OCI-LY1 (cell line): ENCODE results near the gene STARD7.
"Not testable (repeated sequence)": the region's sequence is repeated elsewhere in the genome, so short reads cannot be mapped to it uniquely, and the experiment has no call there.

ENCODE experiments used
- H2AFZ ChIP-seq: fragments of 200-600 bp; sonication (generic), shearing (Covaris generic); 2 replicates; pipeline ENCODE4 v1.6.0; 2014; ENCODE audit warnings: antibody characterized with exemption, mild to moderate bottlenecking, low read length
- H3F3A ChIP-seq: fragments of 200-600 bp; sonication (generic), shearing (Covaris generic); 2 replicates; pipeline ENCODE4 v1.6.0; 2014; ENCODE audit warnings: mild to moderate bottlenecking, antibody characterized with exemption, low read length, moderate library complexity; ENCODE audit not compliant: insufficient read depth
- H3K27ac ChIP-seq: fragments of 200-600 bp; sonication (generic); 2 replicates; pipeline ENCODE4 v1.5.1; 2014; ENCODE audit warnings: low read length, mixed run types, mild to moderate bottlenecking, low read depth; ENCODE audit not compliant: poor library complexity, severe bottlenecking
- H3K27me3 ChIP-seq: fragments of 200-600 bp; sonication (generic); 2 replicates; pipeline ENCODE4 v1.6.0; 2014; ENCODE audit warnings: antibody characterized with exemption, mild to moderate bottlenecking, low read length, moderate library complexity; ENCODE audit not compliant: insufficient read depth
- H3K36me3 ChIP-seq: fragments of 200-600 bp; sonication (generic); 2 replicates; pipeline ENCODE4 v1.6.1; 2014; ENCODE audit warnings: mild to moderate bottlenecking, antibody characterized with exemption, low read length, moderate library complexity, mixed read lengths; ENCODE audit not compliant: insufficient read depth
- H3K4me1 ChIP-seq: fragments of 200-600 bp; sonication (generic); 2 replicates; pipeline ENCODE4 v1.5.1; 2014; ENCODE audit warnings: mild to moderate bottlenecking, low read length, moderate library complexity; ENCODE audit not compliant: insufficient read depth, severe bottlenecking
- H3K4me2 ChIP-seq: fragments of 200-600 bp; sonication (generic), shearing (Covaris generic); 2 replicates; pipeline ENCODE4 v1.6.1; 2014; ENCODE audit warnings: low read length
- H3K4me3 ChIP-seq: fragments of 200-600 bp; sonication (generic); 2 replicates; pipeline ENCODE4 v1.5.1; 2014; ENCODE audit warnings: low read length, low read depth, mild to moderate bottlenecking, mixed read lengths; ENCODE audit not compliant: poor library complexity, severe bottlenecking
- H3K79me2 ChIP-seq: fragments of 200-600 bp; shearing (Covaris generic); 2 replicates; pipeline ENCODE4 v1.6.1; 2016; ENCODE audit warnings: mixed run types, low read length, mixed read lengths; ENCODE audit not compliant: insufficient read depth
- H3K9ac ChIP-seq: fragments of 200-600 bp; sonication (generic), shearing (Covaris generic); 2 replicates; pipeline ENCODE4 v1.6.1; 2014; ENCODE audit warnings: mild to moderate bottlenecking, low read length, mixed read lengths
- H3K9me2 ChIP-seq: fragments of 200-600 bp; sonication (generic), shearing (Covaris generic); 2 replicates; pipeline ENCODE4 v1.6.1; 2014; ENCODE audit warnings: low read depth, mild to moderate bottlenecking, low read length, mixed read lengths
- H3K9me3 ChIP-seq: fragments of 200-600 bp; shearing (Covaris generic); 2 replicates; pipeline ENCODE4 v1.6.1; 2014; ENCODE audit warnings: low read length, mixed read lengths
- H4K20me1 ChIP-seq: fragments of 200-600 bp; sonication (generic), shearing (Covaris generic); 2 replicates; pipeline ENCODE4 v1.6.0; 2016; ENCODE audit warnings: mild to moderate bottlenecking, low read length; ENCODE audit not compliant: insufficient read depth
- CTCF ChIP-seq: fragments of 200-600 bp; sonication (generic), shearing (Covaris generic); IDR thresholded peaks from 2 replicates; pipeline ENCODE4 v1.5.1; 2017; ENCODE audit warnings: mild to moderate bottlenecking, antibody characterized with exemption, low read length, moderate library complexity, mixed read lengths
- EZH2 ChIP-seq: fragments of 200-600 bp; sonication (generic), shearing (Covaris generic); IDR thresholded peaks from 2 replicates; pipeline ENCODE4 v1.8.0; 2017; ENCODE audit warnings: borderline replicate concordance, mixed run types, mild to moderate bottlenecking, antibody characterized with exemption, low read length, moderate library complexity, mixed read lengths

The STARD7 gene

GRCh38 chr2:96208143-96209010 is at the start of gene STARD7:
Gene STARD7 (minus strand): TSS chr2:96208827. CDS start chr2:96208434, 393 bp downstream.
- H3K27me3 ChIP-seq = no peaks in the 10 kb centered on the region
- peak within 1 kb of the TSS; percentile 90 for H3K9ac ChIP-seq
- H3K27ac ChIP-seq = peak within 1 kb of the TSS; percentile 92
- H3K4me2 ChIP-seq = peak within 1 kb of the TSS; percentile 95
- no peaks in the 10 kb centered on the region for H3K9me3 ChIP-seq
- peaks cover 76% of the 10 kb centered on the region for H3K4me1 ChIP-seq
- TF ChIP-seq EZH2 (no peak), CTCF (no peak)
- H2AFZ ChIP-seq = no peak within 1 kb of the TSS
- 0 out of 2 replicates have a peak, but pooled peaks cover 4% of the 10 kb centered on the region for H4K20me1 ChIP-seq
- peaks cover 47% of the 10 kb centered on the region for H3K79me2 ChIP-seq
- H3F3A ChIP-seq = no peaks in the 10 kb centered on the region
- peak within 1 kb of the TSS; percentile 96 for H3K4me3 ChIP-seq
- H3K36me3 ChIP-seq = peaks cover 33% of the 10 kb centered on the region
- no peaks in the 10 kb centered on the region for H3K9me2 ChIP-seq

- not testable (repeated sequence) for H4K20me1 ChIP-seq, H3K79me2 ChIP-seq, H3K27ac ChIP-seq, H3K4me2 ChIP-seq, H3K9me2 ChIP-seq, H2AFZ ChIP-seq, H3K9ac ChIP-seq, H3K27me3 ChIP-seq, H3K4me3 ChIP-seq, H3K9me3 ChIP-seq, H3F3A ChIP-seq
- peaks cover 36% of the 10 kb centered on the region for H3K4me1 ChIP-seq
- H3K36me3 ChIP-seq = peaks cover 55% of the 10 kb centered on the region
These were observed 49.1 kb upstream of the STARD7 start for GRCh38 chr2:96257744-96258143.

- Histone ChIP-seq H3K79me2 (no peaks in the 10 kb centered on the region), H3K36me3 (peaks cover 66% of the 10 kb centered on the region), H3K9me2 (no peaks in the 10 kb centered on the region), H3K27me3 (no peaks in the 10 kb centered on the region), H3K9ac (peak overlapping the region; percentile 16; the same call in 1 of the 2 replicates), H3K4me2 (no peak overlapping the region), H3K4me1 (peaks cover 36% of the 10 kb centered on the region), H4K20me1 (no peaks in the 10 kb centered on the region), H3F3A (no peaks in the 10 kb centered on the region), H2AFZ (no peak overlapping the region), H3K9me3 (no peaks in the 10 kb centered on the region), H3K4me3 (no peak overlapping the region), H3K27ac (peak overlapping the region; percentile 51)
- TF ChIP-seq EZH2 (no peak), CTCF (no peak)
These were observed 48.0 kb upstream of the STARD7 start for GRCh38 chr2:96256611-96257113.
